Calu3 (cell line): Measurements from ENCODE around the gene CBLN3. TPM values are rescaled to one million over a fixed set of nuclear protein-coding genes. Genes with fewer than 3 reads are reported as not detected.

Source experiments
- BruUV-seq: library from RNA; stranded (reverse); fragments of 400-500 nt; replicated peaks from 2 replicates; lab custom pipeline; 2021; lab: Mats Ljungman, UMichigan
- CTCF ChIA-PET: fragments of 300-600 bp; sonication (Branson Sonifier 250); formaldehyde crosslinking; loops from one replicate; lab custom pipeline; 2022; ENCODE audit warnings: antibody characterized with exemption; lab: Charles Lee
- DNase-seq: peaks from one replicate; pipeline ENCODE4 v3.0.0; 2022
- H3K27ac Mint-ChIP-seq: one replicate; pipeline ENCODE4 v1.8.0; 2022; ENCODE audit warnings: mixed read lengths; ENCODE audit not compliant: unreplicated experiment
- H3K27me3 Mint-ChIP-seq: one replicate; pipeline ENCODE4 v1.8.0; 2022; ENCODE audit warnings: mixed read lengths; ENCODE audit not compliant: unreplicated experiment
- H3K36me3 Mint-ChIP-seq: one replicate; pipeline ENCODE4 v1.8.0; 2022; ENCODE audit warnings: mild to moderate bottlenecking, moderate library complexity, mixed read lengths; ENCODE audit not compliant: insufficient read depth, unreplicated experiment
- H3K4me1 Mint-ChIP-seq: one replicate; pipeline ENCODE4 v1.8.0; 2022; ENCODE audit warnings: mild to moderate bottlenecking, low read depth, mixed read lengths; ENCODE audit not compliant: unreplicated experiment
- H3K4me3 Mint-ChIP-seq: one replicate; pipeline ENCODE4 v1.8.0; 2022; ENCODE audit warnings: mild to moderate bottlenecking, low read depth, moderate library complexity, mixed read lengths; ENCODE audit not compliant: unreplicated experiment
- H3K9me3 Mint-ChIP-seq: one replicate; pipeline ENCODE4 v1.8.0; 2022; ENCODE audit warnings: low read depth, mixed read lengths; ENCODE audit not compliant: unreplicated experiment
- CTCF ChIP-seq: fragments of 200-600 bp; IDR thresholded peaks from one replicate; pipeline ENCODE4 v1.8.0; 2022; ENCODE audit warnings: antibody characterized with exemption; ENCODE audit not compliant: unreplicated experiment
- intact Hi-C: fragments of 100-400 bp; cut with micrococcal nuclease; formaldehyde crosslinking; loops from one replicate; pipeline ENCODE4 v1.10.0; 2022; ENCODE audit not compliant: unreplicated experiment
- total RNA-seq: library from RNA; stranded (reverse); gene quantifications from 2 replicates; pipeline ENCODE4 v1.2.3, GENCODE V29; 2022

Gene CBLN3
- total RNA-seq, 1 experiment from 2014 or later = 0.99 TPM

GRCh38 chr14:24406416-24406815 is 23.1 kb downstream of the CBLN3 start:
- no peak for TF ChIP-seq CTCF
- CTCF ChIA-PET = no interaction called here
- Mint-ChIP-seq H3K4me1 (peaks cover 10% of the 10 kb centered on the region), H3K9me3 (no peaks in the 10 kb centered on the region), H3K4me3 (no peak overlapping the region), H3K27ac (no peak overlapping the region), H3K27me3 (no peaks in the 10 kb centered on the region), H3K36me3 (peaks cover 5% of the 10 kb centered on the region)
- intact Hi-C loops = no loop called here
- DNase-seq = no peak
- BruUV-seq = no TSS peak

- Mint-ChIP-seq H3K27me3 (no peaks in the 10 kb centered on the region), H3K4me1 (peaks cover 11% of the 10 kb centered on the region), H3K36me3 (peaks cover 5% of the 10 kb centered on the region), H3K4me3 (no peak overlapping the region), H3K9me3 (no peaks in the 10 kb centered on the region), H3K27ac (no peak overlapping the region)
- no peak for DNase-seq
- no TSS peak for BruUV-seq
- CTCF ChIA-PET = no interaction called here
- TF ChIP-seq CTCF = no peak
- intact Hi-C loops = no loop called here
Measured at GRCh38 chr14:24404814-24405213, 24.7 kb downstream of the CBLN3 start.

- CTCF ChIA-PET = no interaction called here
- Mint-ChIP-seq H3K9me3 (no peaks in the 10 kb centered on the region), H3K27me3 (no peaks in the 10 kb centered on the region), H3K4me3 (no peak overlapping the region), H3K27ac (no peak overlapping the region), H3K4me1 (peaks cover 11% of the 10 kb centered on the region), H3K36me3 (peaks cover 12% of the 10 kb centered on the region)
- intact Hi-C loops = no loop called here
- TF ChIP-seq CTCF = no peak
- DNase-seq = no peak
- no TSS peak for BruUV-seq
Measured at GRCh38 chr14:24403294-24403998, 26.0 kb downstream of the CBLN3 start.

- Mint-ChIP-seq H3K4me3 (no peak overlapping the region), H3K4me1 (peaks cover 23% of the 10 kb centered on the region), H3K36me3 (peaks cover 12% of the 10 kb centered on the region), H3K9me3 (no peaks in the 10 kb centered on the region), H3K27ac (no peak overlapping the region), H3K27me3 (no peaks in the 10 kb centered on the region)
- intact Hi-C loops = no loop called here
- DNase-seq = no peak
- no TSS peak for BruUV-seq
- CTCF ChIA-PET = no interaction called here
- TF ChIP-seq CTCF = no peak
Measured at GRCh38 chr14:24401810-24402702, 27.4 kb downstream of the CBLN3 start.
